NT2/D1 (cell line): Measurements from ENCODE around the gene CENPS.
"Not testable (repeated sequence)": the region's sequence is repeated elsewhere in the genome, so short reads cannot be mapped to it uniquely, and the experiment has no call there.

ENCODE experiments used
- DNase-seq: peaks from one replicate; pipeline ENCODE4 v3.0.0-alpha.2; 2011; ENCODE audit warnings: low read depth, low spot score
- H3K27me3 ChIP-seq: 2 replicates; pipeline ENCODE4 v1.6.0; 2011; ENCODE audit warnings: mild to moderate bottlenecking; ENCODE audit not compliant: insufficient read length, insufficient read depth
- H3K36me3 ChIP-seq: 2 replicates; pipeline ENCODE4 v1.6.1; 2011; ENCODE audit warnings: mild to moderate bottlenecking, low read length, mixed read lengths; ENCODE audit not compliant: insufficient read depth, insufficient read length
- H3K4me1 ChIP-seq: 2 replicates; pipeline ENCODE4 v1.5.1; 2011; ENCODE audit not compliant: insufficient read depth, insufficient read length
- H3K4me3 ChIP-seq: 2 replicates; pipeline ENCODE4 v1.5.1; 2011; ENCODE audit warnings: low read depth; ENCODE audit not compliant: insufficient read length
- H3K9ac ChIP-seq: 2 replicates; pipeline ENCODE4 v1.6.0; 2011; ENCODE audit warnings: low read depth; ENCODE audit not compliant: insufficient read length
- H3K9me3 ChIP-seq: 2 replicates; pipeline ENCODE4 v1.5.1; 2011; ENCODE audit warnings: mild to moderate bottlenecking, low read length; ENCODE audit not compliant: insufficient read depth
- SUZ12 ChIP-seq: IDR thresholded peaks from 2 replicates; pipeline ENCODE4 v1.6.1; 2011; ENCODE audit not compliant: insufficient read length, insufficient read depth; ENCODE audit errors: extremely low read depth
- YY1 ChIP-seq: IDR thresholded peaks from 2 replicates; pipeline ENCODE4 v1.6.1; 2011; ENCODE audit not compliant: insufficient read length, insufficient read depth
- ZNF274 ChIP-seq: IDR thresholded peaks from 2 replicates; pipeline ENCODE4 v1.6.1; 2011; ENCODE audit warnings: mild to moderate bottlenecking, low read depth, low read length

Gene CENPS

GRCh38 chr1:10456661-10457060, 26.4 kb downstream of the CENPS start:
- Histone ChIP-seq H3K27me3 (no peaks in the 10 kb centered on the region), H3K9ac (no peak overlapping the region), H3K9me3 (no peaks in the 10 kb centered on the region; the same call in 1 of the 2 replicates), H3K36me3 (peaks cover 22% of the 10 kb centered on the region), H3K4me1 (no peaks in the 10 kb centered on the region), H3K4me3 (no peak overlapping the region)
- DNase-seq: no peak
- TF ChIP-seq YY1 (no peak), ZNF274 (no peak), SUZ12 (no peak)

GRCh38 chr1:10457462-10457861, 27.2 kb downstream of the CENPS start:
- H3K4me3 ChIP-seq, H3K9me3 ChIP-seq, H3K4me1 ChIP-seq, H3K9ac ChIP-seq, DNase-seq, H3K27me3 ChIP-seq: not testable (repeated sequence)
- H3K36me3 ChIP-seq: peaks cover 28% of the 10 kb centered on the region

GRCh38 chr1:10457875-10458274, 27.6 kb downstream of the CENPS start:
- Histone ChIP-seq H3K9me3 (no peaks in the 10 kb centered on the region; the same call in 1 of the 2 replicates), H3K4me3 (no peak overlapping the region), H3K27me3 (no peaks in the 10 kb centered on the region), H3K4me1 (no peaks in the 10 kb centered on the region), H3K9ac (no peak overlapping the region), H3K36me3 (peaks cover 32% of the 10 kb centered on the region)
- TF ChIP-seq YY1 (no peak), SUZ12 (no peak), ZNF274 (no peak)
- no peak for DNase-seq

- H3K9ac ChIP-seq: no peak overlapping the region
- no peak for TF ChIP-seq YY1
- no peak for TF ChIP-seq ZNF274
- H3K9me3 ChIP-seq: no peaks in the 10 kb centered on the region; the same call in 1 of the 2 replicates
- no peak overlapping the region for H3K4me3 ChIP-seq
- H3K36me3 ChIP-seq: peaks cover 38% of the 10 kb centered on the region
- H3K27me3 ChIP-seq: no peaks in the 10 kb centered on the region
- no peak for DNase-seq
- H3K4me1 ChIP-seq: no peaks in the 10 kb centered on the region
Observed at GRCh38 chr1:10459184-10459583, 29.0 kb downstream of the CENPS start.

GRCh38 chr1:10467078-10467477, 36.8 kb downstream of the CENPS start:
- TF ChIP-seq YY1: no peak
- no peak for TF ChIP-seq ZNF274
- TF ChIP-seq SUZ12: no peak
- no peak overlapping the region for H3K4me3 ChIP-seq
- no peak for DNase-seq
- peaks cover 68% of the 10 kb centered on the region for H3K36me3 ChIP-seq
- H3K9ac ChIP-seq: no peak overlapping the region
- no peaks in the 10 kb centered on the region for H3K4me1 ChIP-seq
- no peaks in the 10 kb centered on the region for H3K27me3 ChIP-seq
- no peaks in the 10 kb centered on the region for H3K9me3 ChIP-seq

GRCh38 chr1:10470043-10470442, 39.8 kb downstream of the CENPS start:
- TF ChIP-seq YY1 (no peak), ZNF274 (no peak), SUZ12 (no peak)
- DNase-seq: no peak
- Histone ChIP-seq H3K4me3 (no peak overlapping the region), H3K36me3 (peaks cover 47% of the 10 kb centered on the region), H3K4me1 (no peaks in the 10 kb centered on the region), H3K9ac (no peak overlapping the region), H3K9me3 (no peaks in the 10 kb centered on the region), H3K27me3 (no peaks in the 10 kb centered on the region)

GRCh38 chr1:10471411-10472219, 41.4 kb downstream of the CENPS start:
- H3K4me3 ChIP-seq: peak overlapping the region; percentile 84
- TF ChIP-seq ZNF274 (no peak), SUZ12 (no peak), YY1 (no peak)
- H3K27me3 ChIP-seq: no peaks in the 10 kb centered on the region
- DNase-seq: no peak
- H3K9ac ChIP-seq: peak overlapping the region; percentile 88
- no peaks in the 10 kb centered on the region for H3K9me3 ChIP-seq
- H3K4me1 ChIP-seq: no peaks in the 10 kb centered on the region
- H3K36me3 ChIP-seq: peaks cover 36% of the 10 kb centered on the region
